NCI-H2081 (cell line): ENCODE results near the gene SPPL2A.
A peak's percentile ranks its signal among the peaks of the same experiment; 100 is the strongest.
"Not testable (repeated sequence)": the region's sequence is repeated elsewhere in the genome, so short reads cannot be mapped to it uniquely, and the experiment has no call there.

Experiments used
- DNase-seq, 2 experiments: peaks; one replicate each; lab custom pipeline; 2025; lab: John Stamatoyannopoulos, UW

Gene SPPL2A

GRCh38 chr15:50767332-50767861 is 1.9 kb upstream of the SPPL2A start:
- no peak for DNase-seq

- DNase-seq, result peak in 1 of 2 experiments; percentile 44
These were observed 878 bp downstream of the SPPL2A start for GRCh38 chr15:50764461-50765194.

GRCh38 chr15:50758712-50759205 is 6.7 kb downstream of the SPPL2A start:
- DNase-seq, result no peak

DNA sequence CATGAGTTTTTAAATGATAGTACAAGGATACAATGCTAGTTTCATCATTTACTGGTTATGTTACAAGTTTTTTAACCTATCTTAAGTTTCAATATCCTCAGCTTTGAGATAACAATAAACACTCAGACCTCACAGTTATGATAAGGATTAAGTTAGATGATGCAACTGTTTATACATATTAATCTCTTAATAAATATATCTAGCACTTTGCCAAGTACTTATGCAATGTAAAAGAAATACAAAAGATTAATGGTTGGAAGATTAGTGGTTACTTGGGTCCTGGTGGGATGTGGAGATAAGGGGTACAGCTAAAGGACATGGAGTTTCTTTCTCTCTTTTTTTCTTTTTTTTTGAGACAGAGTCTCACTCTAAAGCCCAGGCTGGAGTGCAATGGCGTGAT is 12.0 kb downstream of the SPPL2A start:
- no peak for DNase-seq

GRCh38 chr15:50751394-50751793 is 14.1 kb downstream of the SPPL2A start:
- no peak for DNase-seq

DNA sequence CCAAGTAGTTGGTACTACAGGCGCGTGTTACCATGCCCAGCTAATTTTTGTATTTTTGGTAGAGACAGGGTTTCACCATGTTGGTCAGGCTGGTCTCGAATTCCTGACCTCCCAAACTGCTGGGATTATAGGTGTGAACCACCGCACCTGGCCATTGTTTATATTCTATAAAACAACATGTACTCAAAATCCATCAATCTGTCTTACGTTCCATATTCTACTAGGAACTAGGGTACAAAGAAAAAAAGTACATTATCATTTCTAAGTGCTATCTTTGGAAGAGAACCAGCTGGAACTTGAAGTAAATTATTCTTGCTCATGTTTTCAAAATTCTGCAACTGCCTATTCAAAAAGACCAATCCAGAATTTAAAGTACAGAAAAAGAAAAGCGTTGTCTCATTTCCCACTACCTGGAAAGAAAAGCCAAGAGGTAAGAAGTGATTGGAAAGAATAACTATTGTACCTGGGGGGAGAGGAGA is 15.2 kb downstream of the SPPL2A start:
- no peak for DNase-seq

- DNase-seq, result no peak
These were observed 18.0 kb downstream of the SPPL2A start for GRCh38 chr15:50747523-50747922.

DNA sequence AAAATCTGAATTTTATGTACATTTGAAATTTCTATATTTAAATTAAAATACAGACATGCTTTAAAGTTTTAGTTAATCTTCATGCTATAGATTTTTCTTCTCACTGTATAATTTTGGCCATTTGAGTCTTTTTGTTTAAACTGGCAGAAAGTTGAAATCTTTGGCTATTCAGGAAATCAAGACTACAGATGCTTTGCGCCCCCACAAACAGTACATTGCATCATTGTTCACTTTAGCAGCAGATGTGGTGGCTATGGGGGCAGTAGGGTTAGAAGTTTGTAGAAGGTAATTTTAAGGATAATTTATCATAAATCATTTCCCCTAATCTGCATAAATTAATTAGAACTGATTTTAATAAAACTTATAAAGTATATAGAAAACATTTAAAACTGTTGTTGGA is 20.9 kb downstream of the SPPL2A start:
- no peak for DNase-seq

- DNase-seq, result no peak
These were observed 24.6 kb downstream of the SPPL2A start for GRCh38 chr15:50740955-50741354.

DNA sequence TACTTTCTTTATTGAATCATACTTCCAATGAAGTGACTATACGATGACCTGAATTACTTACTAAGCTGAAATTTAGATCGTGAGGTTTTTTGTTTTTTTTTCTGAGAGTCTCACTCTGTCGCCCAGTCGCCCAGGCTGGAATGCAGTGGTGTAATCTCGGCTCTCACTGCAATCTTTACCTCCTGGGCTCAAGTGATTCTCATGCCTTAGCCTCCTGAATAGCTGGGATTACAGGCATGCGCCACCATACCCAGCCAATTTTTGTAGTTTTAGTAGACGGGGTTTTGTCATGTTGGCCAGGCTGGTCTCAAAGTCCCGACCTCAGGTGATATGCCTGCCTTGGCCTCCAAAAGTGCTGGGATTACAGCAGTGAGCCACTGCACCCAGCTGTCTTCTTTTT is 28.7 kb downstream of the SPPL2A start:
- no peak for DNase-seq

GRCh38 chr15:50735156-50735555 is 30.4 kb downstream of the SPPL2A start:
- no peak for DNase-seq

GRCh38 chr15:50726315-50726714 is 39.2 kb downstream of the SPPL2A start:
- no peak for DNase-seq

- DNase-seq, result no peak
These were observed 46.8 kb downstream of the SPPL2A start for GRCh38 chr15:50718700-50719125.

DNA sequence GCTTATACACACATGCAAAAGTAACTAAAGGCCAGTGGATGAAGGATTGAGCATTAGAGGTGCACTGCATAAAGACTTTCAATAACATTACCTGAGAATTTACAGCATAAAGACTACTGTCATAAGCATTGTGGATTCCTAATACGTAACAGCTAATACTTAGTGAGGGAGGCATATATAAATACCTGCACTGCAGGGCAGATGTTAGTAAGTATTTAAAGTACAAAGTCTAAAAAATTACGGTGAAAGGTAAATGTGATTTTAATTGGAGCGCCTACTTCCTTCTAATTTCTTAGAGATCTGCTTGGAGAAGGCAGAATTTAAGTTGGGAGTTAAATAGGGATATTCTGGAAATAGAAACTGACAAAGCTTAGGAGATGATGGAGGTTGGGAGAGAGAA is 53.5 kb downstream of the SPPL2A start:
- DNase-seq, result no peak

- no peak for DNase-seq
These were observed 54.9 kb downstream of the SPPL2A start for GRCh38 chr15:50710585-50710984.

GRCh38 chr15:50707878-50708427 is 57.6 kb downstream of the SPPL2A start:
- no peak for DNase-seq

- DNase-seq, result no peak
These were observed 62.7 kb downstream of the SPPL2A start for GRCh38 chr15:50702762-50703334.

- DNase-seq, result no peak
These were observed 67.4 kb downstream of the SPPL2A start for GRCh38 chr15:50698101-50698500.

DNA sequence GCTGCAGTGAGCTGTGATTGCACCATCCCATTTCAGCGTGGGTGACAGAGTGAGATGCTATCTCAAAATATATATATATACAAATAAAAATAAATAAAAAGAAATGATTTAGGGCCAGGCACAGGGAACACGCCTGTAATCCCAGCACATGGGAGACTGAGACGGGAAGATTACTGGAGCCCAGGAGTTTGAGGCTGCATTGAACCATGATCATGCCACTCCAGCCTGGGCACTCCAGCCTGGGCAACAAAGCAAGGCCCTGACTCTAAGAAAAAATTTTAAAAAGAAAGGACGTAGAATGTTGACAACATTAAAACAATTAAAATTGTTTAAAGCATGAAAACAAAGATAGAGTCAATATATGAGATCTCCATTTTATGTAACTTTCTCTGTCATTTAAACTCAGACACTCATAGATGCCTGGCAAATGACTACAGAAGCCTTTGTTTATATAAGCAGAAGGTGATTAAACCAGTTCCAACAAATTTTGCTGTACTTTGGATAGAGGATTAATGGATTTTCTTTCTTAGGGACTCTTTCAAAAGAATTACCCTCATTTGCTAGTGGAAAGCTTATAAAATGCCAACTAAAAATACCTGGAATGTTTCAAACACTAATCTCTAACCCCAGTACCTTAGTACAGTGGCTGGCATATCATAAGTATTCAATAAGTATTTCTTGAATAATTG is 68.3 kb downstream of the SPPL2A start:
- DNase-seq, result no peak

DNA sequence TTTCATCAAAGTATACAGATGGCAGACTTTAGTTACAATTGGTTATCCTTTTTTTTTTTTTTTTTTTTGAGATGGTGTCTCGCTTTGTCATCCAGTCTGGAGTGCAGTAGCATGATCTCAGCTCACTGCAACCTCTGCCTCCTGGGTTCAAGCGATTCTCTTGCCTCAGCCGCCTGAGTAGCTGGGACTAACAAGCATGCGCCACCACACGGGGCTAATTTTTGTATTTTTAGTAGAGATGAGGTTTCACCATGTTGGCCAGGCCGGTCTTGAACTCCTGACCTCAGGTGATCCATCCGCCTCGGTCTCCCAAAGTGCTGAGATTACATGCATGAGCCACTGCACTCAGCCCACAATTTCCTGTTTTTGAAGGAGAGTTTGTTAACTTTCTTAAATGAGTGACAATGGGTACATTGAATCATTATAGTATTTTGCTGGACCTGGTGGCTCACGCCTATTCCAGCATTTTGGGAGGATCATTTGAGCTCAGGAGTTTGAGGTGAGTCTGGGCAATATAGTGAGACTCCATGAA is 70.8 kb downstream of the SPPL2A start:
- not testable (repeated sequence) for DNase-seq

GRCh38 chr15:50687302-50687902 is 78.1 kb downstream of the SPPL2A start:
- DNase-seq, result no peak
